Upper lobe of left lung (tissue), 6 donors: Measurements from ENCODE around the gene FBLN5. TPM values are rescaled to one million over a fixed set of nuclear protein-coding genes. Genes with fewer than 3 reads are reported as not detected.

Experiments used
- ATAC-seq, 2 donors: fragments of 200-7000 bp; cut with Tn5 transposase; one replicate each; pipeline ENCODE4 v1.9.1; 2022; ENCODE audit warnings: mild to moderate bottlenecking in 2 of 2, moderate library complexity in 2 of 2; ENCODE audit not compliant: low FRiP score in 2 of 2
- DNase-seq, 2 donors: peaks; one replicate each; pipeline ENCODE4 v3.0.0-alpha.2; 2019 to 2020
- H3K27ac ChIP-seq, 4 donors: fragments of 200-600 bp; sonication (generic); one replicate each; pipeline ENCODE4 v1.5.1; 2016 to 2019
- H3K27me3 ChIP-seq, 4 donors: fragments of 200-600 bp; sonication (generic); one replicate each; pipeline ENCODE4 v1.5.1; 2017 to 2019
- H3K36me3 ChIP-seq, 4 donors: fragments of 200-600 bp; sonication (generic); one replicate each; pipeline ENCODE4 v1.5.1; 2016 to 2019
- H3K4me1 ChIP-seq, 4 donors: fragments of 200-600 bp; sonication (generic); one replicate each; pipeline ENCODE4 v1.5.1; 2018 to 2019
- H3K4me3 ChIP-seq, 4 donors: fragments of 200-600 bp; sonication (generic); one replicate each; pipeline ENCODE4 v1.5.1; 2017 to 2019; ENCODE audit warnings: mild to moderate bottlenecking in 2 of 4, moderate library complexity in 1 of 4
- H3K9me3 ChIP-seq, 4 donors: fragments of 200-600 bp; sonication (generic); one replicate each; pipeline ENCODE4 v1.5.1; 2018 to 2019
- CTCF ChIP-seq, 6 experiments: fragments of 450-650 bp in 4 of 6; fragments of 200-600 bp in 2 of 6; sonication (generic) in 2 of 6; IDR thresholded peaks; one replicate each; pipeline ENCODE4 v1.5.1; 2016 to 2019; ENCODE audit warnings: antibody characterized with exemption in 6 of 6
- EP300 ChIP-seq, 4 donors: sonication (generic); formaldehyde crosslinking; IDR thresholded peaks; one replicate each; pipeline ENCODE4 v1.5.1; 2017; ENCODE audit warnings: antibody characterized with exemption in 4 of 4, control low read depth in 2 of 4
- POLR2A ChIP-seq, 4 donors: fragments of 450-650 bp; IDR thresholded peaks; one replicate each; pipeline ENCODE4 v1.5.1; 2016 to 2017; ENCODE audit warnings: antibody characterized with exemption in 4 of 4, mild to moderate bottlenecking in 2 of 4
- POLR2AphosphoS5 ChIP-seq, 2 donors: sonication (generic); formaldehyde crosslinking; IDR thresholded peaks; one replicate each; pipeline ENCODE4 v1.5.1; 2017; ENCODE audit warnings: antibody characterized with exemption in 2 of 2
- WGBS, 2 donors: methylation state at CpG; one replicate each; pipeline ENCODE4 v1.1.5; 2017 to 2018; 5-methylcytosine and 5-hydroxymethylcytosine counted together
- total RNA-seq, 6 donors: library from RNA; depleted of rRNA in 4 of 6; stranded (reverse); fragments of >200 nt in 4 of 6; gene quantifications; one replicate each; pipeline versions ENCODE4 v1.1.0 to v1.2.1, GENCODE V29; 2016 to 2021
- donor health status: DM: no; HTN: no; CAD: no; lungs with moderate emphysema.
- donor health status: DM: no; HTN: yes; CAD: no; lungs with severe emphysema.

Gene FBLN5
- total RNA-seq, 6 donors from 2014 or later, result 53.8 to 196 (median 133) TPM

- H3K9me3 ChIP-seq, result no peaks in the 10 kb centered on the region
- H3K36me3 ChIP-seq, result no peaks in the 10 kb centered on the region
- no peak for TF ChIP-seq EP300 (IDR thresholded peaks at IDR 0.05)
- no peak for TF ChIP-seq POLR2AphosphoS5 (IDR thresholded peaks at IDR 0.05)
- TF ChIP-seq CTCF (IDR thresholded peaks at IDR 0.05), result no peak
- TF ChIP-seq POLR2A (IDR thresholded peaks at IDR 0.05), result no peak
- H3K4me1 ChIP-seq, result peaks cover 9 to 25% (median 17%) of the 10 kb centered on the region in 4 donors
- DNase-seq, result no peak
- H3K4me3 ChIP-seq, result no peak overlapping the region
- peak overlapping the region; percentile 28 to 71 (median 58) for H3K27ac ChIP-seq
- ATAC-seq, result no peak
- no peaks in the 10 kb centered on the region for H3K27me3 ChIP-seq
- 98% methylated on average over 4 of the region's 4 CpGs for WGBS, 2 donors
Observed at GRCh38 chr14:91896419-91896818, 51.1 kb downstream of the FBLN5 start.

GRCh38 chr14:91893669-91894068 lies 53.8 kb downstream of the FBLN5 start:
- WGBS, 2 donors, result 59 to 77% methylated on average over 4 of the region's 4 CpGs
- H3K36me3 ChIP-seq, result peaks cover 0 to 4% (median 0%) of the 10 kb centered on the region in 4 donors
- TF ChIP-seq POLR2AphosphoS5 (IDR thresholded peaks at IDR 0.05), result no peak
- no peak for TF ChIP-seq EP300 (IDR thresholded peaks at IDR 0.05)
- no peak for TF ChIP-seq CTCF (IDR thresholded peaks at IDR 0.05)
- TF ChIP-seq POLR2A (IDR thresholded peaks at IDR 0.05), result no peak
- no peak overlapping the region for H3K4me3 ChIP-seq
- ATAC-seq (no peak), DNase-seq (no peak)
- no peak overlapping the region for H3K27ac ChIP-seq
- peaks cover 26 to 36% (median 31%) of the 10 kb centered on the region in 4 donors for H3K4me1 ChIP-seq
- H3K9me3 ChIP-seq, result no peaks in the 10 kb centered on the region
- no peaks in the 10 kb centered on the region for H3K27me3 ChIP-seq

- Histone ChIP-seq H3K4me3 (no peak overlapping the region), H3K36me3 (peaks cover 0 to 4% (median 0%) of the 10 kb centered on the region in 4 donors), H3K27ac (peak overlapping the region in 1 of 4 donors; percentile 37), H3K9me3 (no peaks in the 10 kb centered on the region), H3K27me3 (no peaks in the 10 kb centered on the region), H3K4me1 (peaks cover 26 to 35% (median 29%) of the 10 kb centered on the region in 4 donors)
- 51 to 52% methylated on average over 7 of the region's 7 CpGs for WGBS, 2 donors
- DNase-seq (no peak), ATAC-seq (no peak)
- no peak for TF ChIP-seq POLR2A (IDR thresholded peaks at IDR 0.05)
- TF ChIP-seq CTCF (IDR thresholded peaks at IDR 0.05), result peak in 2 of 6 experiments; percentile 19 to 21
Observed at GRCh38 chr14:91893007-91893406, 54.5 kb downstream of the FBLN5 start.

GRCh38 chr14:91891721-91892220 lies 55.7 kb downstream of the FBLN5 start:
- ATAC-seq (peak in 1 of 2 donors; percentile 3), DNase-seq (no peak)
- TF ChIP-seq EP300 (IDR thresholded peaks at IDR 0.05), result no peak
- no peak for TF ChIP-seq POLR2AphosphoS5 (IDR thresholded peaks at IDR 0.05)
- TF ChIP-seq CTCF (IDR thresholded peaks at IDR 0.05), result no peak
- TF ChIP-seq POLR2A (IDR thresholded peaks at IDR 0.05), result no peak
- Histone ChIP-seq H3K9me3 (no peaks in the 10 kb centered on the region), H3K27ac (peak overlapping the region in 1 of 4 donors; percentile 32), H3K27me3 (no peaks in the 10 kb centered on the region), H3K36me3 (peaks cover 0 to 6% (median 0%) of the 10 kb centered on the region in 4 donors), H3K4me3 (no peak overlapping the region), H3K4me1 (peaks cover 18 to 23% (median 19%) of the 10 kb centered on the region in 4 donors)
- WGBS, 2 donors, result 83 to 91% methylated on average over 3 of the region's 3 CpGs

- Histone ChIP-seq H3K9me3 (no peaks in the 10 kb centered on the region), H3K4me3 (no peak overlapping the region), H3K4me1 (peaks cover 15 to 22% (median 17%) of the 10 kb centered on the region in 4 donors), H3K36me3 (peaks cover 0 to 6% (median 0%) of the 10 kb centered on the region in 4 donors), H3K27ac (peak overlapping the region in 1 of 4 donors; percentile 15), H3K27me3 (no peaks in the 10 kb centered on the region)
- DNase-seq (no peak), ATAC-seq (no peak)
- no peak for TF ChIP-seq POLR2A (IDR thresholded peaks at IDR 0.05)
- TF ChIP-seq EP300 (IDR thresholded peaks at IDR 0.05), result no peak
- no peak for TF ChIP-seq CTCF (IDR thresholded peaks at IDR 0.05)
- 90 to 96% methylated on average over 5 of the region's 5 CpGs for WGBS, 2 donors
Observed at GRCh38 chr14:91891101-91891500, 56.4 kb downstream of the FBLN5 start.
